Measurements from ENCODE around the gene PIBF1.
A peak's percentile ranks its signal among the peaks of the same experiment; 100 is the strongest.
"Not testable (repeated sequence)": the region's sequence is repeated elsewhere in the genome, so short reads cannot be mapped to it uniquely, and the experiment has no call there.

PIBF1 gene

DNA sequence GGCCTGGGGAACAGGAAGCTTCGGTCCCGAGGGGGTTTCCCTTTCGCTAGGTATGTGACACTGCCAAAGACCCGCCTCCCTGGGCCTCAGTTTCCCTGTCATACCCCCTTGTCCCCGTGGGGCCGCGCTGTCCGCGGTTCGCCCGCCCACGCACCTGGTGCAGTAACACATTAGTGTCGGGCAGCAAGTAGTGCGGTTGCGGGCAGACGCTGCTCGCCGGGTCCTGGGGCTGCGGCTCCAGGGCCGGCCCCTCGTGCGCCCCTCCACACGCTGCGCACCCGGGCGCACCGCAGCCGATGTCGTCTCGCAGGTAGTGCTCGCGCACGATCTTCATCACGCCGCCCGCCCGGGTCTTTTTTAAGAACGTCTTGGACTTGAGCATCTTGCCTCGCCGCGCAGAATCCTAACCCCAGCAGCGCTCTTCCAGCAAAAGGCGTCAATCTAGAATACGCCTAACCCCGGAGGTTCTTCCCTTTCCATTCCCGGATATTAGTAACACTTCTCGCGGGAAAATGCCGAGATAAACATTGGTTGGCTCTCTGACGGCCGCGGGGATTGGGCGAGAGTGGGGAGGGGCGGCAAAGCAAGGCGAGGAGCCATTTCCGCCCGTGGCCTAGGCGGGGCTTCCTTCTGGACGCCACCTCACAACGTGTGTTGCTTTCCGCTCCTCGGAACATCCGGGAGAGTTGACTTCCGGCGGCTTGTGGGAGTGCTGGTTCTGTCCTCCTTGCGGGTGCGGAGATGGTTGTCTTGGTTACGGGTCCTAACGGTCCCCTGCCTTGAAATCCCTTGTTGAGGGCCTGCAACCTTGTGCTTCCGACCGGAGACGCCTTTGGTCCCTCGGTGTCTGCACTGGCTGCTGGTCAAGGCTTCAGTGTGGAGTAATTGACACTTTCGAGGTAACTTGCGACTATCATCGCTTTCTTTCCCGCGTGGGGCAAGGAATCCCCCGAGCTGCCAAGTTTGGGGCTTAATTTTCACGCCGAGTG is at the start of gene PIBF1, which contains the start of gene DIS3:
Gene PIBF1, plus strand, starts transcription at position 683 of the 989 bp plus-strand sequence. CDS start 1,337 bp downstream, outside the sequence.
Gene DIS3, minus strand, starts transcription at position 450 of the 989 bp plus-strand sequence. Its CDS starts 68 bp downstream, at position 382.
- peak; percentile 93 for DNase-seq

DNA sequence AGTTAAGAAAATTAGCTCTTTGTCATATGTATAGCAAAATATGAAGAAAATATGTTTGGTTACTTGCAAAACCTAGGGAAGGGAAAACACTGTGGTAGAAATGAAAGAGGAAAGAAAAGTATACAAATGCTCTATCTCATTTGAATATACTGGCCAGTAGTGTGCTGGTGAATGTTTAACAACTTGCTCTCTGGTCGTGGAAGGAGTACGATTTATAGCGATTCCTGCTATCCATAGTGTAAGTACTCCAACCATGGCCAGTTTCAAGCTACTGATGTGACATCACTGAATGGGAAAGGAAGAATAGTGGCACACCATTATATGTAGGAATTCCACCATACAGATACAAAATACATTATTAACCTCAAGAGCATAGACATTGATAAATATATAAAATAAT is 44.9 kb upstream of the PIBF1 start:
- no peak for DNase-seq

- DNase-seq, result no peak
These were observed 41.9 kb upstream of the PIBF1 start for GRCh38 chr13:72740015-72740414.

DNA sequence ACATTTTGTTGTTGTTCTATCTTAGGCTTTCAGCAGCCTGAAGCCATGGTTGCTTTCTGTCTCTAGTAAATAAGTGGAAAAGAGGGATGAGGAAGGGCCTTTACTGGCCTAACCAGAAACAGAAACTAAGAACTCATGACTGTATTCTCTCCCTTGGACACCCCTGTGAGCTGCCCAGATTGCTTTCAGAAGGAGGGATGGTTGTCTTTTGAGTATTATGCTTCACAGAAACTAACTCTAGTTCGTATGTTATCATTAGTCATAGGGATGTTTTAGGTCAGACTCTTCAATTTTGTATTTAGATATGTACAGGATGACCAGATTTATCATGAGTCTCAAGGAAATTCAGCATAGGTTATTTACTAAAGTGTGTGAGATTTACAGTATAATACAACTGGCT is 36.7 kb upstream of the PIBF1 start:
- DNase-seq, result no peak

DNA sequence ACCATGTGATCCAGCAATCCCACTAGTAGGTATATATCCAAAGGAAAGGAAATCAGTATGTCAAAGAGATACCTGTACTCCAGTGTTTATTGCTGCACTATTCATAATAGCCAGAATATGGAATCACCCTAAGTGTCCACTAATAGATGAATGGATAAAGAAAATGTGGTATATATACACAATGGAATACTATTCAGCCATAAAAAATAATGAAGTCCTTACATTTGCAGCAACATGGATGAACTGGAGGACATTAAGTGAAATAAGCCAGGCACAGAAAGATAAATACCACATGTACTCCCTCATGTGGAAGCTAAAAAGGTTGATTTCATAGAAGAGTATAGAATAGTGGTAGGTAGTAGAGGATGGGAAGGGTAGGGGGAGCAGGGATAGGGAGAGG is 30.7 kb upstream of the PIBF1 start:
- no peak for DNase-seq

GRCh38 chr13:72754111-72754510 is 27.8 kb upstream of the PIBF1 start:
- DNase-seq, result peak; percentile 14

GRCh38 chr13:72757792-72758535 is 24.0 kb upstream of the PIBF1 start:
- DNase-seq, result no peak

GRCh38 chr13:72760189-72760588 is 21.7 kb upstream of the PIBF1 start:
- no peak for DNase-seq

GRCh38 chr13:72763411-72763810 is 18.5 kb upstream of the PIBF1 start:
- no peak for DNase-seq

DNA sequence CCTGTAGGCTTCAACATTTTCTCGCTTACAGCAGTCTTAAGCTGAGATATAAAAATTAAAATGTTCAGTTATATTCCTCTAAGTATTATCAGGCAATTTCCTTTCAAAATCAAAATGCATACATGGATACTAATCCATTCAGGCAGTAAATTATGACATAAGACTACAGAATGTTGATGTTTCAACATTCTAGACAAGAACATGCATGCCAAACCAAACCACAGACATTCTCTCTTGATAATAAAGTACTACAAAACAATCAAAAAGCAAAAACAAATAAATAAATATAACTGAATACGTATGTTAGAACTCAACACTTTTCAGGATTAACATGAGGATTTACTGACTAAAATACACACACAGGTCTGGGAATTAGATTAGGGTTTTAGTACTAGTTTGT is 7.9 kb upstream of the PIBF1 start:
- DNase-seq, result no peak

DNA sequence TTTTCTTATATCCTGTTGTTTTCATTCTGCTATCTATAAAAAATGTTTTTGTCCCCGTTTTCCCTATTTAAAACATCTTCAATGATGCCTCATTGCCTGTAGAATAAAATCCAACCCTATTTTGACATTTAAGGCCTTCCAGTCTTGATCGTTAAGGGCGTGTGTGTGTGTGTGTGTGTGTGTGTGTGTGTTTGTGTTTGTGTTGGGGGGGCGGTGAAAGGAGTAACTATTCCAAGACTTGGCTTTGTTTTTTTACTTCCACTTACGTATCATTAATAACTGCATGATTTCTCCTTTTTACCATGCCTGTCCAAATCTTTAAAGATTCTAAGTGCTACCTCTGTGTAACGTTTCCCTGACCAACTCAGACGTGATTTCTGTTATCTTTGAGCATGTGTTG is 784 bp downstream of the PIBF1 start:
- DNase-seq, result no peak

GRCh38 chr13:72784679-72785078 is 2.7 kb downstream of the PIBF1 start:
- not testable (repeated sequence) for DNase-seq

- no peak for DNase-seq
These were observed 6.9 kb downstream of the PIBF1 start for GRCh38 chr13:72788831-72789230.

- DNase-seq, result no peak
These were observed 10.7 kb downstream of the PIBF1 start for GRCh38 chr13:72792640-72793039.

GRCh38 chr13:72798817-72799216 is 16.9 kb downstream of the PIBF1 start:
- DNase-seq, result no peak

DNA sequence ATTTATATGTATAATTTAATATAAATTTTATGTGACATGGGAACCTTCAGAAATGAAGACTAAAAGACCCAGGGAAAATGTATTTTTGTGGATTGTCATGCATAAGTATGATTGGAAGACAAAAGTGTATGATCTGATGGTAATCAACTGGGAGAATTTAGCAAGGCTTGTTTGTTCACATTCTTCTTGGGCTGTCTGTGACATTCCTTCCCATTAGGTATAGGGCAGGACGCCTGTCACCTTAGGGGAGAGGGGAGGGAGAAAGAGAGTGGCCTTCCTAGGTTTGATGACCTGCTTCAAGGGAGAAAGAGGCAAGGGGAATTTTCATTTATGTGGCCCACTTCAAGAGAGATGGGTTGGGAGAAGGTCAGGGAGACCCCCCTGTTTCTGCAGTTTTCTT is 22.4 kb downstream of the PIBF1 start:
- no peak for DNase-seq

DNA sequence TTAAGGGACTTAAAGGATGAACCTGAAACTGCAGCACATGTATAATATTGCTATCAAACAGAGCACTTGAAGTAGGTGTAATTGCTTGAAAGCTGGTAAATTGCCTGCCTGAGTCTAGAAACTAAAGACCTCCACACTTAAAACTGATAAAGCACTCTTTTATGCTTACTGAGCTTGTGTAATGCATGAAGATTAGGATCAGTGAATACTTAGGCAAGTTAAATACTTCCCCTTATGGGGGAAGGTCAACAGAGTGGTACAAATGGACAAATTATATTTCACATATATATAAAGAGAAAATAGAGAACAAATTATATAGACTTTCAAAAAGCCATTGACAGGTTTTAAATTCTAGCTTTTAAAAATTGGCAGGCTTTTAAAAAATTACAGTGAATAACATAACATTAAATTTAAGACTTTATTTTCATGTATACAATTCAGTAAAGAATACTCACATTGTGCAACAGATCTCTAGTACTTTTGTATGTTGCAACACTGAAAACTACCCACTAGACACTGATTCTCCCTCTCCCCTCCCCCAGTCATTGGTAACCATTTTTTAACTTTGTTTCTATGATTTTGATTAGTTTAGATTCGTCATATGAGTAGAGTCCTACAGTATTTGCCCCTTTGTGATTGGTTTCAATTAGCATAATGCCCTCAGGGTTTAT is 23.9 kb downstream of the PIBF1 start:
- DNase-seq, result no peak

DNA sequence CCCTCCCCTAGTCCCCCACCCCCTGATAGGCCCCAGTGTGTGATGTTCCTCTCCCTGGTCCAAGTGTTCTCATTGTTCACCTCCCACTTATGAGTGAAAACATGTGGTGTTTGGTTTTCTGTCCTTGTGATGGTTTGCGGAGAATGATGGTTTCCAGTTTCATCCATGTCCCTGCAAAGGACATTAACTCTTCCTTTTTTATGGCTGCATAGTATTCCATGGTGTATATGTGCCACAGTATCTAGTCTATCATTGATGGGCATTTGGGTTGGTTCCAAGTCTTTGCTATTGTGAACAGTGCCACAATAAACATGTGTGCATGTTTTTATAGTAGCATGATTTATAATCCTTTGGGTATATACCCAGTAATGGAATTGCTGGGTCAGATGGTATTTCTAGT is 24.6 kb downstream of the PIBF1 start:
- DNase-seq, result not testable (repeated sequence)

DNA sequence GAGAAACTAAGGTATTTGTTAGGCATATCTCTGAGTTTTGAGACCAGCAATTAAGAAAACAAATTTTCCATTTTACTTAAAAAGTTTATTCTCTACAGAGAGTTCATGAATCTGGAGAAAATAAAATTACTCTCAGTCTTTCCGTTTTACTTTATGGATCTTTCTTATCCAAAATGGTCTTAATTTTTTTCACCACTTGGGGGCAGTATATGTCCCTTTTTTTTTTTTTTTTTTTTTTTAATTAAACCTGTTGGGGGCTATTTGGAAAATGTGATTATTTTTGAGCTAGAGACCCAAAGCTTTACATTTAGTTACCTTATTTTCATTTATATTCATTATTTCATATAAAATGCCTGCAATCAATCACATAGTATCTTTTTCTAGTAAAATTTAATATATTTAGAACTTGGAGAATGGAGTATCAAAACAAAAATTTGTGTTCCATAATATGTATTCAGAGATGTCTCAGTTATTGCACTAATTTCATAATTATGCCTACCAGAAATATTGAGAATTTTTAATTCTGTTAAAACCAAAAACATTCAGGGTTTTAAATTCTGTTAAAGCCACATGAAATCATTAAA is 27.1 kb downstream of the PIBF1 start:
- DNase-seq, result no peak

- no peak for DNase-seq
These were observed 38.4 kb downstream of the PIBF1 start for GRCh38 chr13:72820156-72820897.

DNA sequence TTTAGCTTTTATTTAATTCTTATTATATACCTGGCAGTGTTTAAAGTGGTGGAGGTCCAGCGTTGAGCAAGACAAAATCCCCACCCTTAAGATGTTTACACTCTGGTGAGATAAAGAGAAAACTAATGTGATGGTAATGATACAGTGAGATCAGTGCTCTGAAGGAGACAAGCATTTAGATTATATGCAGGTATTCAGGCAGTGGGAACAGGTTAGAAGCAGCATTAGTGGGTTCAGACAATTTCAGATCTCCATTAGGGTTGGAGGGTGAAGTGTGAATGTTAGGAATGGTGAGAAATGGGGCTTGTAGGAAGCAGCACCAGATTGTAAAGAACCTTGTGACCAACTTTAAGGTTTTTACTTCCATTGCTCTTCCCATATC is 39.0 kb downstream of the PIBF1 start:
- DNase-seq, result no peak

- DNase-seq, result no peak
These were observed 41.1 kb downstream of the PIBF1 start for GRCh38 chr13:72823081-72823480.
